Measurements from ENCODE around the gene ZNF532.
A peak's percentile ranks its signal among the peaks of the same experiment; 100 is the strongest.
"Not testable (repeated sequence)": the region's sequence is repeated elsewhere in the genome, so short reads cannot be mapped to it uniquely, and the experiment has no call there.

ZNF532 gene

GRCh38 chr18:59011786-59012185, 147.1 kb downstream of the ZNF532 start:
- no peak for DNase-seq

GRCh38 chr18:59012815-59013705, 148.4 kb downstream of the ZNF532 start:
- no peak for DNase-seq

DNA sequence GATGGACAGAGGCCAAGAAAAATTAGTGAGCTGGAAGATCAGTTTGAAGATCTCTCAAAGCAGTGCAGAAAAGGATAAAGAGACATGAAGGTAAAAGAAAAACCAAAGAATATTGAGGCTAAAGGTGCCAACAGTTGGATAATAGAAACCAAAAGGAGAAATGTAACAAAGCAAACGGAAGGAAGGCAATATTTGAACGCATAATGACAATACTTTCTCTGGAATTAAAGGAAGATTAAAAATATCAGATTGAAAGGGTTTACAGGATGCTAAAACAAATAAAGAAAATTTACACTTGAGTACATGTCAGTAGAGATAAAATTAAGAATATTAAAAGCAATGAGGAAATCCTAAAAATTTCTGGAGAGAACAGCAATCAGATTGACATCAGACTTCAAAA, 149.1 kb downstream of the ZNF532 start:
- DNase-seq = no peak

- no peak for DNase-seq
Observed at GRCh38 chr18:59015531-59016152, 151.0 kb downstream of the ZNF532 start.

DNA sequence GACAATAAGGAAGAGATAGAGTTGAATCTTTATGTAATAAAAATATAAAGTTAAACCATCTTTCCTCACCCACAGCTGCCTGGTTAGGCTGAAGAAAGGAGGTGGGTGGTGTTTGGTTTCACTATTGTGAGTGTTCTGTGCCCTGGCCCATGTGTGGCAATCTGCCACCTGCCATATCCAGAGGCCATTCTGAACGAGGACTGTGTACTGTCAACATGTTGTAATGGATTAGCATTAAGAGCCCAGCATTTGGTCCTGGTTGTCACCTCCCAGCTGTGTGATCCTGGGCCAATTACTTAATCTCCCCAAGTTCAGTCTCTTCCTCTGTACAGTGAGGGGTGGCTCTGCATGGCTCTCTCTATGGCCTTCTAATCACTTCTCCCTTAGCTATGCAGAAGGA, 156.8 kb downstream of the ZNF532 start:
- DNase-seq = no peak

- no peak for DNase-seq
Observed at GRCh38 chr18:59022167-59022945, 157.7 kb downstream of the ZNF532 start.

DNA sequence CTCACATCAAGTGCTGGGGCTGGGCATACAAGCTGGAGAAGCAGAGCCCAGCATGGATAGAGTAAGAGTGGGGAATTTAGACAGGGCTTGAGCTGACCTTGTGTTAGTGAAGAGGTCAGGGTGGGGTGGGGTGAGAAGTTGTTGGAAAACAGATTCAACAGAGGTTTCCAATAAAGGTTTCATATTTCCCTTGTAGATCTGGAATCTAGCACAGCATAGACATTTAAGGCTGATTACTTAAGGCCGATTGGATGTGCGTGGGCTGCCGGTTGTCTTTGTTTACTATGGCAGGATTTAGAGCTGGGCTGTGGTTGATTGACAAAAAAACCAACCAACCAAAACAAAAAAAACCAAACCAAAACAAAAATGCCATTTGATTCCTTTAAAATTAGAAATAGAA, 160.2 kb downstream of the ZNF532 start:
- DNase-seq = no peak

DNA sequence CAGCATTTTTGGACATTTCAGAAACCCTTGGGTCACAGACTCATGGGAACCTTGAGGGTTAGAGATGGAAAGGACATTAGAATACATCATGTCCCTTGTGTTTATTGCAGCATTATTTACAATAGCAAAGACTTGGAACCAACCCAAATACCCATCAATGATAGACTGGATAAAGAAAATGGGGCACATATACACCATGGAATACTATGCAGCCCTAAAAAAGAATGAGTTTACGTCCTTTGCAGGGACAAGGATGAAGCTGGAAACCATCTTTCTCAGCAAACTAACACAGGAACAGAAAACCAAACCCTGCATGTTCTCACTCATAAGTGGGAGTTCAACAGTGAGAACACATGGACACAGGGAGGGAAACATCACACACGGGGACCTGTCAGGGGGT, 160.9 kb downstream of the ZNF532 start:
- not testable (repeated sequence) for DNase-seq

DNA sequence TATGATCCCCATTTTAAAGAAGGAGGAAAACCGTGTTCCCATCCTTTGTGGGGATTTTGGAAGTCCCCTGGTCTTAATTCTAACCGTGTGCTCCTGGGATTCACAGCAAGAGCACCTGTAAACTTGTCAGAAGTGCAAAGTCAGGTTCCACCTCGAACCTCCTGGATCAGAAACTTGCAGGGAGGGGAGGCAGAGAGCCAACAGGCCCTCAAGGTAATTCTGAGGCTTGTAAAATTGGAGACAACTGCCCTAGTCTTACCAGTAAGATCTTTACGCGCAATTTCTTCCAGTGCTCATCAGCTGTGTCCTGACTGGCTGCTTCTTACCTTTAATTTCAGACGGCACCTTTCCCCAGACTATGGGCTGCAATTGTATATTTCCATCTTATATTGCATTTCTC, 161.7 kb downstream of the ZNF532 start:
- no peak for DNase-seq

DNA sequence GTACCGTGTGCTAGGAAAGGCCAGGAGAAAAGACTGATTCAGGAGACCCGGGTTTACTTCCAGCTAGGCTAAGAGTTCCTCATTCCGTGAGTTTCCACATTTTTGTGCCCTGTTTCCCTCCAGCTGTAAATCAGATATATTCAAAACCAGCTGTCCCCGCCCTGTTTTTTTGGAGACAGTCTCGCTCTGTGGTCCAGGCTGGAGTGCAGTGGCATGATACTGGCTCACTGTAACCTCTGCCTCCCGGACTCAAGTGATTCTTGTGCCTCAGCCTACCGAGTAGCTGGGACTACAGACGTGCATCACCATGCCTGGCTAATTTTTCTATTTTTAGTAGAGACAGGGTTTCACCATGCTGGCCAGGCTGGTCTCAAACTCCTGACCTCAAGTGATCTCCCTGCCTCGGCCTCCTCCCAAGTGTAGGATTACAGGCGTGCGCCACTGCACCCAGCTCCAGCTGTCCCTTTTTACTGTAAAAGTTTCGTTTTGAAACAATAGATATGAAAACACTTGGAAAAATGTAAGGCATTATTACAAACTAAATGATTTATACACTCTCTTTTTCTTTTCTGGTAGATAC, 162.2 kb downstream of the ZNF532 start:
- no peak for DNase-seq

DNA sequence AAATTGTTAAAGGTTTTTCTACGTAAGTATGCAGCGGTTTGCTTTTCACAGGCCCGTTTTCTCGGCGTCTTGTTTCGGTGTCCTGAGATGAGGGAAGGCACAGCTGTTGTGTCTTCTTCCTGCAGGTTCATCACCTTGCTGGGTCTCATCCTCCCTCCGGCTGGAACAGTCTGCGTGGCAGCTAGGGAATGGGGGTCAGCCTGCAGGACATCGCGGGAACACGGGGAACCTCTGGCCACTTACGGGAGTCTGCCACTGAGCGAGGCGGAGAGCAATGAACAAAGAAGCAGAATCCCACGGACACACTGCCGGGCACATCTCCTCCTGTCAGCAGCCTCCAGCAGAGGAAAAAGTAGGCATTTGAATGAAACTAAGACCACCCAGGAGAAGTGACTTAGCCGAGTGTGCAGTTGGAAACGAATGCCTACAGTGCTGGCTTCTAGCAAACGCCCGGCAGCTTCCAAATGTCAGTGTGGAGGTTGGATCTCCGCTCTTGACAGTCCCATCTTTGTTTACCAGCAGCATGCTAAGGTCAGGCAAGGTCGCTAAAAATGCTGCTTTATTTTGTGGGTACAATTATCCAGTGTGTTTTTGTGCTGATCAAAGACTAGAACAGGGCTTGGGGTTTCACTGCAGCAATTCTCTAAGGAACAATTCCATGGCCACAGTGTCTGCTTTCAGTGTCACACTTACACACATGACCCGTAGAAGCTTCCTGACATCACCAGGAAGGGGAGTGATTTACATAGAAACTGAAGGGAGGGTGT, 165.2 kb downstream of the ZNF532 start:
- DNase-seq = no peak

DNA sequence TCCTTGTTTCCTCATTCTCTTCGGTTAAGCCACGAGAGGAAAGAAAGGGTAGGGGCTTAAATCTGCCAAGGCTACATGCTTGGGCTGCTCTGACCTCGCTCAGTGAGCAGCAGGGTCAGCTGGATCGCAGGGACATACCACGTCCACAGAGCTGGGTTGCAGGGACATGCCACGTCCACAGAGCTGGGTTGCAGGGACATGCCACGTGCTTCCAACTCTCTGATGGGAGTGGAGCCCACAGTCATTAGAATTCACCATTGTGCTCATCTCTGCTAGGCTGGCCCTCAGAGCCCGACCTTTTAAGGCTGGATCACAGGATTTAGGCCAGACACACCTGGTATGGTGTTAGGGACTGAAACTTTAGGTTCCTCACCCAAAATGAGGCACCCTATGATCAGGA, 167.6 kb downstream of the ZNF532 start:
- no peak for DNase-seq

DNA sequence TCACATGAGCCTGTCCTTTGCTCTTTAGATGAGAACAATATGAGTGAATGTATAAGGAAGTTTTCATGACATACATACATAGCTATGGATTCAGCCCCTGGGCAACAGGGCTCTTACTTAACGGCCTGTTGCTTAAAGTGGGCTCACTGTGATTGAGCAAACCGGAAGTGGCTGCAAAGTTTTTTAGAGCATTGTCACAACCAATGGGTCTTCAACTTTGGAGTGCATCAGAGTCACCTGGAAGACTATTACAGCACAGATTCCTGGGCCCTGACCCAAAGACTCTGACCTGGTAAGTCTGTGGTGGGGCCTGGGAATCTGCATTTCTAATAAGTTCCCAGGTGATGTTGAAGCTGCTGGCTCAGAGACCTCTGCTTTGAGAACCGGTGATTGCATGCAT, 168.7 kb downstream of the ZNF532 start:
- peak in 1 of 2 donors; percentile 4 for DNase-seq

- no peak for DNase-seq
Observed at GRCh38 chr18:59033974-59034373, 169.3 kb downstream of the ZNF532 start.

DNA sequence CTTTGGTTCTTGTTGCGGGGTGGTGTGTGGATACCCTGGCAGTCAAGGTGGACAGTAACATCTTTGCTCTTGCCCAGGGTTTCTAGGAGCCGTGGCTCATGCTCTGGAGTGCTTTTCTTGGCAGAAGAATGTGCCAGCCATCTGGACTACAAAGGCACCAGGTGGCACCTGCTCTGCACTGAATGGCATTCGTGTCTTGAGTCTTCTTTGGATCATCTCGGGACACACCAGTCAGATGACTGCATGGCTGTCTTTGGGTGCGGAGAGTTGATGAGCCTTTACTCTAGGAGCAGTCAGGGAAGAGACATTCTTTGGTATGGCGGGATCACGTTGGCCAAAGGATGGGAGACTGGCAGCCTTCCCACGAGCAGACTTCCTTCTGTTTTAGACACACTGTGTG, 170.9 kb downstream of the ZNF532 start:
- DNase-seq = no peak

All from inflammatory macrophage (primary cell).